Pancreas (tissue), 10 donors: ENCODE results near the gene SVEP1. TPM values are rescaled to one million over a fixed set of nuclear protein-coding genes. Genes with fewer than 3 reads are reported as not detected.

ENCODE experiments used
- ATAC-seq, 4 donors: fragments of 200-7000 bp; cut with Tn5 transposase; one replicate each; pipeline versions ENCODE4 v1.8.0 to v1.9.1; 2020; ENCODE audit warnings: mild to moderate bottlenecking in 4 of 4, moderate library complexity in 4 of 4
- DNase-seq, 6 donors: peaks; one replicate each; pipeline ENCODE4 v3.0.0-alpha.2; 2020
- FAIRE-seq: peaks from 2 replicates; lab custom pipeline; 2012; peaks lifted over from hg19 to GRCh38; lab: Jason Lieb, UNC
- H3K27ac ChIP-seq, 4 donors: fragments of 200-600 bp; sonication (generic); 1 replicate in 3 of 4; 2 replicates in 1 of 4; pipeline versions ENCODE4 v1.5.0 to v1.8.0; 2020
- H3K27me3 ChIP-seq, 4 donors: fragments of 200-600 bp; one replicate each; pipeline ENCODE4 v1.8.0; 2021
- H3K36me3 ChIP-seq, 3 donors: fragments of 200-600 bp; sonication (generic) in 1 of 3; one replicate each; pipeline versions ENCODE4 v1.5.0 to v1.8.0; 2020 to 2021
- H3K4me1 ChIP-seq, 3 donors: fragments of 200-600 bp; one replicate each; pipeline ENCODE4 v1.8.0; 2021
- H3K4me3 ChIP-seq, 4 donors: fragments of 200-600 bp; sonication (generic) in 2 of 4; one replicate each; pipeline versions ENCODE4 v1.5.0 to v1.8.0; 2020 to 2021
- H3K9me3 ChIP-seq, 4 donors: fragments of 200-600 bp; one replicate each; pipeline ENCODE4 v1.8.0; 2021
- WGBS, 2 donors: extraction: QIAGEN DNeasy Blood & Tissue Kit; methylation state at CpG; one replicate each; pipeline ENCODE4 v1.1.7; 2013; 5-methylcytosine and 5-hydroxymethylcytosine counted together
- intact Hi-C, 3 donors: fragments of 100-400 bp; cut with DNase I; formaldehyde crosslinking; loops; one replicate each; pipeline versions ENCODE4 v1.11.1 to v1.14.2; 2022
- polyA plus RNA-seq, 2 donors: library from polyadenylated mRNA; stranded (reverse); fragments of 200-250 nt; gene quantifications; one replicate each; pipeline ENCODE4 v1.2.3, GENCODE V29; 2013
- total RNA-seq, 6 donors: library from RNA; stranded (reverse); fragmentation: NEBNext Ultra II Directional in 4 of 6; extraction: Animal tissue kit (Norgen Biotek cat#: 25700) in 4 of 6; gene quantifications; one replicate each; pipeline versions ENCODE4 v1.2.1 to v1.2.4, GENCODE V29; 2021 to 2023
- TF ChIP-seq, protein P1 (sequence below), 4 donors: fragments of 200-600 bp; sonication (generic) in 3 of 4; IDR thresholded peaks; one replicate each; pipeline versions ENCODE4 v1.5.0 to v1.8.0; 2021; ENCODE audit warnings: antibody characterized with exemption in 4 of 4
- donor health status: healthy with polysubstance abuse.
- donor health status: DM: no; HTN: no; CAD: no; lungs with moderate emphysema.
- donor health status: DM: no; HTN: no; CAD: no.
- donor health status: control.
- donor health status: control.
- donor health status: Bipolar disorder and iron deficiency.
- donor health status: DM: yes; HTN: yes; CAD: no.
- donor health status: DM: no; HTN: no; CAD: no.
- donor health status: DM: no; HTN: no; CAD: no.
- donor health status: DM: yes; HTN: yes; CAD: no.

Gene SVEP1
- total and polyA plus RNA-seq, 8 donors, result 0.96 to 12.8 (median 4.3) TPM

DNA sequence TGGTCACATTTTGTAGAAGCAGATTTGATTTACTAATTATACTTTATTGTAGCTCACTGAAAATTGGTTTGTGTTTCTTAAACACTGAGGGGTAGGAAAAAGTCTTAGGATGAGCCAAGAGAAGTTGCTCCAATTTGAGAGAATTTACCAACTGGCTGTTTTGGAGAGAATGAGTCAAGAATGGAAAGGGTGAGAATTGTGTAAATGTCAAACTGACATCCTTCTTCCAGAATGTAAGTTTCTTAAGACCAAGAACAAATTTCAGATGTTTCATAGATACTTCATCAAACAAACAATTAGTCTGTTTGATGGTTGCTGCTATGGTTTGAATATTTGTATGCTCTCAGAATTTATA is 135.7 kb downstream of the SVEP1 start:
- Histone ChIP-seq H3K4me3 (no peak overlapping the region), H3K36me3 (no peaks in the 10 kb centered on the region), H3K27ac (no peak overlapping the region), H3K9me3 (peaks cover 0 to 5% (median 0%) of the 10 kb centered on the region in 4 donors), H3K4me1 (no peaks in the 10 kb centered on the region), H3K27me3 (no peaks in the 10 kb centered on the region)
- no peak for FAIRE-seq
- TF ChIP-seq, protein P1, sequence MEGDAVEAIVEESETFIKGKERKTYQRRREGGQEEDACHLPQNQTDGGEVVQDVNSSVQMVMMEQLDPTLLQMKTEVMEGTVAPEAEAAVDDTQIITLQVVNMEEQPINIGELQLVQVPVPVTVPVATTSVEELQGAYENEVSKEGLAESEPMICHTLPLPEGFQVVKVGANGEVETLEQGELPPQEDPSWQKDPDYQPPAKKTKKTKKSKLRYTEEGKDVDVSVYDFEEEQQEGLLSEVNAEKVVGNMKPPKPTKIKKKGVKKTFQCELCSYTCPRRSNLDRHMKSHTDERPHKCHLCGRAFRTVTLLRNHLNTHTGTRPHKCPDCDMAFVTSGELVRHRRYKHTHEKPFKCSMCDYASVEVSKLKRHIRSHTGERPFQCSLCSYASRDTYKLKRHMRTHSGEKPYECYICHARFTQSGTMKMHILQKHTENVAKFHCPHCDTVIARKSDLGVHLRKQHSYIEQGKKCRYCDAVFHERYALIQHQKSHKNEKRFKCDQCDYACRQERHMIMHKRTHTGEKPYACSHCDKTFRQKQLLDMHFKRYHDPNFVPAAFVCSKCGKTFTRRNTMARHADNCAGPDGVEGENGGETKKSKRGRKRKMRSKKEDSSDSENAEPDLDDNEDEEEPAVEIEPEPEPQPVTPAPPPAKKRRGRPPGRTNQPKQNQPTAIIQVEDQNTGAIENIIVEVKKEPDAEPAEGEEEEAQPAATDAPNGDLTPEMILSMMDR (IDR thresholded peaks at IDR 0.05), result no peak
- DNase-seq, result no peak
- no peak for ATAC-seq
- intact Hi-C loops, result no loop called here

DNA sequence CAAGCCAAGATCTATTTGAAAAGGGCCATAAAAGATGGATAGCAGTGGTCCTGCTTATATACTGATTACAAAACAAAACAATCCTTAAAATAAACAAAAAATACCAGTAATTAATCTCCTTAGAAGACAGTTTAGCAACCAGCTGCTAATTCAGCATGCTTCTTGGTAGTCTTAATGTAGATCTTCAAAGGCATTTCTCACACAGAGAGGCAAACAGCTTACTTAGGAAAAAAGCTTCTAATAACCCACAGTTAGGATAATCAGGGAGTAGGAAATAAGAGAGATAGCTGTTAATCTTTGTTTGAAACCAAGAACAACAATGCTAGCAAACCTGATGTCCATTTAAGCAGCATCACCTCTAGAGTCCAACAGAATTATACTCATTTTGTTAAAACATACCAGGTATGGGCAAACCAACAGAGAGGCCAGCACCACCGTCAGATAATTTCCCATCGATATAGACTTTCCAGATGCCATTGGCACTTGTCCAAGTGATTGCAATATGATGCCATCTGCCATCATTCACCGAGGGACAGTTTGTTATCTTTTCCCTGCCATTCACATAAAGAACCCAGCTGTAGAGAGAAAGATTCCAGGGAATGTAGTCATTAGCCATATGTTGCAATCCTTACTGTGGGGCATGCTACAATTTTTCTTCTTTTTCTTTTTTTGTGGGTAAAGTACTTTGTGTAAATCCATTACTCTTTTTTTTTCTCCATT is 136.2 kb downstream of the SVEP1 start:
- Histone ChIP-seq H3K4me1 (no peaks in the 10 kb centered on the region), H3K36me3 (no peaks in the 10 kb centered on the region), H3K9me3 (peaks cover 0 to 5% (median 0%) of the 10 kb centered on the region in 4 donors), H3K27me3 (no peaks in the 10 kb centered on the region), H3K27ac (no peak overlapping the region), H3K4me3 (no peak overlapping the region)
- intact Hi-C loops, result no loop called here
- FAIRE-seq (no peak), ATAC-seq (no peak), DNase-seq (no peak)
- WGBS, 2 donors, result 21% methylated on average over 3 of the region's 3 CpGs
- TF ChIP-seq, protein P1 (IDR thresholded peaks at IDR 0.05), result no peak

DNA sequence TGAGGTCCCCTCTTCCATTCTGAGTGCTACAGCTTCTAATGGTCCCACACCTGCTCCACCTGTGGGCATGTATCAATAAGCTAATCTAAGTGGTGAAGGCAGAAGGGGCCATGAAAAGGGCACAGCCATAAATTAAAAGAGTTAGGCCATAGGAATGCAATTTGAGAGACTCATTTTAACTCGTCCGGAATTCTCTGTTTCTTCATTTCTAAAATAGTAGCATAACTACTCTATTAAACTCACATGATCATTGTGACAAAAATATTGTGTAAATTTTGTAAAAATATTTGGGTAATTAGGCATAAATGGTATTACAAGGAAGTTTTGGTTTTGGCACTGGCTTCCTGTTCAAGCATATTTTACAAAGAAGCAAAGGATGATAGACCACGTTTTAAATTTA is 138.7 kb downstream of the SVEP1 start:
- no peak overlapping the region for H3K4me3 ChIP-seq
- no peak for ATAC-seq
- intact Hi-C loops, result no loop called here
- no peak for FAIRE-seq
- H3K27me3 ChIP-seq, result no peaks in the 10 kb centered on the region
- DNase-seq, result no peak
- 66 to 70% methylated on average over 3 of the region's 3 CpGs for WGBS, 2 donors
- H3K27ac ChIP-seq, result no peak overlapping the region
- H3K4me1 ChIP-seq, result no peaks in the 10 kb centered on the region
- H3K9me3 ChIP-seq, result no peaks in the 10 kb centered on the region
- no peaks in the 10 kb centered on the region for H3K36me3 ChIP-seq
- TF ChIP-seq, protein P1 (IDR thresholded peaks at IDR 0.05), result no peak

DNA sequence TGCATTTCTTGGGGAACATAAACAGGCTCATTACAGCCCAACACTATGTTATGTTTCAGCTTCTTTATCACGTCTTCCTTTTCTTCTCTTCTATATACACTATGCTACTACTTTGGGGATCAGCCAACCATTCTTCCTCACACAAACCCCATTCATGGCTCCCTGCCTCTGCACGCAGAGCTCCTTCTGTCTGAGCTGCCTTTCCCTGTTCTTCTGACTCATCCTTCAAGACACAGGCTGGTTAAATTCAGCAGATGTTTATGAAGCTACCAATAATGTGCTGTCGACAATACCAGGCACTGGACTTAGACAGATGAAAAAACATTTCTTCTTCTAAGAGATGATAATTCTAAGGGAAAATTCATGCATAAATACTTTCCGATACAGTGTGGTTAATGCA is 139.4 kb downstream of the SVEP1 start:
- Histone ChIP-seq H3K27ac (no peak overlapping the region), H3K36me3 (no peaks in the 10 kb centered on the region), H3K9me3 (no peaks in the 10 kb centered on the region), H3K4me3 (no peak overlapping the region), H3K27me3 (no peaks in the 10 kb centered on the region), H3K4me1 (no peaks in the 10 kb centered on the region)
- ATAC-seq (no peak), FAIRE-seq (no peak), DNase-seq (no peak)
- WGBS, 2 donors, result 63 to 70% methylated on average over 4 of the region's 4 CpGs
- intact Hi-C loops, result no loop called here
- TF ChIP-seq, protein P1 (IDR thresholded peaks at IDR 0.05), result no peak

DNA sequence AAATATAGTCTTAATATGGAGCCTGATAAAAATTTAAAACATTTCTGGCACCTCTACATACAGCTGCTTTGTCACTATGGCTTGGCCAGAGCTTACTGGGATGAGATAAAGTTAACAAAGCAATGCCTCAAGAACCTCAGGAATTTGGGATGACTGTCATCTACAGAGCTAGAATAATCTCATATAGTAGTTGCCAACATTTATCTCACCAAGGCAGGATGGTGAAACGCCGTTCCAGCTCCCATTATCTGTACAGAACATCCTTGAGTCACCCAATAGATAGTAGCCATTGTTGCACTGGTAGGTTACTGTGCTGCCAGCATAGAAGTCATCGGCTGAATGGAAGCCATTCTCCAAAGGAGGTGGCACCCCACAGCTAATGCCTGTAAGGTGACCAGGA is 147.3 kb downstream of the SVEP1 start:
- Histone ChIP-seq H3K27ac (no peak overlapping the region), H3K9me3 (no peaks in the 10 kb centered on the region), H3K36me3 (no peaks in the 10 kb centered on the region), H3K27me3 (no peaks in the 10 kb centered on the region), H3K4me3 (no peak overlapping the region), H3K4me1 (no peaks in the 10 kb centered on the region)
- no peak for FAIRE-seq
- intact Hi-C loops, result no loop called here
- DNase-seq, result no peak
- ATAC-seq, result no peak
- TF ChIP-seq, protein P1 (IDR thresholded peaks at IDR 0.05), result no peak
- WGBS, 2 donors, result 79 to 86% methylated on average over 3 of the region's 3 CpGs
